HepG2 (cell line): ENCODE measurements around the gene RNASE1. TPM values are rescaled to one million over a fixed set of nuclear protein-coding genes. Genes with fewer than 3 reads are reported as not detected.

Experiments
- ATAC-seq: fragments of 200-7000 bp; cut with Tn5 transposase; 3 replicates; pipeline ENCODE4 v1.9.1; 2020; ENCODE audit warnings: mild to moderate bottlenecking, moderate library complexity
- BruUV-seq: library from RNA; stranded (reverse); fragments of 400-500 nt; replicated peaks from 2 replicates; lab custom pipeline; 2021; lab: Mats Ljungman, UMichigan
- CTCF ChIA-PET: fragments of 300-600 bp; formaldehyde crosslinking; extraction: SDS; loops from one replicate; lab custom pipeline; 2021; ENCODE audit warnings: low total read pairs, inconsistent platforms, low intra/inter-chr PET ratio; lab: Yijun Ruan, JAX
- POLR2A ChIA-PET: fragments of 350-600 bp; sonication (Branson Sonifier 250); formaldehyde crosslinking; loops from one replicate; lab custom pipeline; 2020; ENCODE audit warnings: antibody characterized with exemption, inconsistent platforms; lab: Yijun Ruan, JAX
- DNase-seq: peaks from one replicate; pipeline ENCODE4 v3.0.0-alpha.2; 2015; ENCODE audit warnings: low spot score
- FAIRE-seq: peaks from 3 replicates; lab custom pipeline; 2011; peaks lifted over from hg19 to GRCh38; lab: Jason Lieb, UNC
- H2AFZ ChIP-seq: one replicate; pipeline ENCODE4 v1.6.1; 2011; ENCODE audit warnings: low read length, inconsistent platforms
- H3K27ac ChIP-seq: fragments of 300-600 bp; 3 replicates; pipeline ENCODE4 v1.8.0; 2011; ENCODE audit warnings: mixed run types, mild to moderate bottlenecking, mixed read lengths, low read length, inconsistent platforms; ENCODE audit not compliant: insufficient read depth; ENCODE audit errors: extremely low read length
- H3K27me3 ChIP-seq, 2 experiments: fragments of 200-600 bp in 1 of 2; 2 replicates in 1 of 2; 3 replicates in 1 of 2; pipeline versions ENCODE4 v1.6.0 to v1.8.0; 2011; ENCODE audit warnings: low read length in 2 of 2, mild to moderate bottlenecking in 2 of 2, moderate library complexity in 2 of 2, inconsistent platforms in 1 of 2; ENCODE audit not compliant: insufficient read depth in 2 of 2, control insufficient read depth in 1 of 2
- H3K36me3 ChIP-seq, 2 experiments: fragments of 200-600 bp in 1 of 2; replicated peaks in 1 of 2; 2 replicates in 1 of 2; 3 replicates in 1 of 2; pipeline versions ENCODE4 v1.5.1 to v1.8.0; 2011; ENCODE audit warnings: low read length in 2 of 2, inconsistent platforms in 1 of 2; ENCODE audit not compliant: insufficient read depth in 2 of 2, control insufficient read depth in 1 of 2
- H3K4me1 ChIP-seq: 2 replicates; pipeline ENCODE4 v1.5.1; 2012; ENCODE audit warnings: low read length, inconsistent platforms; ENCODE audit not compliant: insufficient read depth
- H3K4me2 ChIP-seq: 2 replicates; pipeline ENCODE4 v1.6.0; 2011; ENCODE audit warnings: low read depth, low read length, inconsistent platforms
- H3K4me3 ChIP-seq, 3 experiments: fragments of 200-600 bp in 1 of 3; sonication (generic), shearing (Covaris generic) in 1 of 3; replicated peaks in 1 of 3; 2 replicates each; pipeline ENCODE4 v1.5.1; 2011 to 2016; ENCODE audit warnings: low read length in 3 of 3, inconsistent platforms in 2 of 3, low read depth in 2 of 3, mild to moderate bottlenecking in 2 of 3, control low read depth in 1 of 3, mixed read lengths in 1 of 3; ENCODE audit not compliant: insufficient read depth in 1 of 3
- H3K79me2 ChIP-seq: one replicate; pipeline ENCODE4 v1.6.1; 2011; ENCODE audit warnings: low read length, inconsistent platforms; ENCODE audit not compliant: insufficient read depth
- H3K9ac ChIP-seq: 2 replicates; pipeline ENCODE4 v1.6.0; 2011; ENCODE audit warnings: mild to moderate bottlenecking, low read depth, low read length, inconsistent platforms; ENCODE audit not compliant: insufficient read depth
- H3K9me3 ChIP-seq: 2 replicates; pipeline ENCODE4 v1.5.1; 2012; ENCODE audit warnings: mild to moderate bottlenecking, low read length
- H4K20me1 ChIP-seq: 2 replicates; pipeline ENCODE4 v1.6.0; 2011; ENCODE audit warnings: inconsistent platforms, mild to moderate bottlenecking, low read length, moderate library complexity; ENCODE audit not compliant: insufficient read depth
- CHD4 ChIP-seq: fragments of 200-600 bp; sonication (generic); IDR thresholded peaks from 2 replicates; pipeline ENCODE4 v1.7.0; 2017; ENCODE audit warnings: mild to moderate bottlenecking, low read length, borderline replicate concordance
- DMAP1 ChIP-seq: IDR thresholded peaks from 2 replicates; pipeline ENCODE4 v1.6.1; 2016
- ETV5 ChIP-seq: IDR thresholded peaks from 2 replicates; pipeline ENCODE4 v1.6.1; 2018; ENCODE audit warnings: missing biosample characterization, missing genetic modification reagents, inconsistent platforms, borderline replicate concordance
- HHEX ChIP-seq: IDR thresholded peaks from 2 replicates; pipeline ENCODE4 v1.6.1; 2016; ENCODE audit warnings: control low read depth
- HNF4A ChIP-seq: sonication (generic); formaldehyde crosslinking; IDR thresholded peaks from 2 replicates; pipeline ENCODE4 v1.4.0; 2020; ENCODE audit warnings: missing genetic modification reagents
- HOMEZ ChIP-seq: IDR thresholded peaks from 2 replicates; pipeline ENCODE4 v1.6.1; 2016; ENCODE audit warnings: low read depth
- MEF2D ChIP-seq: sonication (generic); formaldehyde crosslinking; IDR thresholded peaks from 2 replicates; pipeline ENCODE4 v1.5.1; 2020; ENCODE audit warnings: mild to moderate bottlenecking, missing genetic modification reagents
- MXD1 ChIP-seq: sonication (generic); formaldehyde crosslinking; IDR thresholded peaks from 2 replicates; pipeline ENCODE4 v1.4.0; 2020; ENCODE audit warnings: mild to moderate bottlenecking, missing genetic modification reagents
- MYPOP ChIP-seq: sonication (generic); formaldehyde crosslinking; IDR thresholded peaks from 2 replicates; pipeline ENCODE4 v1.8.1; 2023; ENCODE audit warnings: mild to moderate bottlenecking, moderate library complexity, missing genetic modification reagents
- PHF20 ChIP-seq: sonication (generic); formaldehyde crosslinking; IDR thresholded peaks from 2 replicates; pipeline ENCODE4 v1.5.0; 2020; ENCODE audit warnings: mild to moderate bottlenecking, missing genetic modification reagents
- ZNF142 ChIP-seq: sonication (generic); formaldehyde crosslinking; IDR thresholded peaks from 2 replicates; pipeline ENCODE4 v1.4.0; 2020; ENCODE audit warnings: missing genetic modification reagents
- ZNF703 ChIP-seq: sonication (generic); formaldehyde crosslinking; IDR thresholded peaks from 2 replicates; pipeline ENCODE4 v1.5.1; 2020; ENCODE audit warnings: missing genetic modification reagents, mild to moderate bottlenecking, moderate library complexity, borderline replicate concordance
- ZNF768 ChIP-seq: sonication (generic); formaldehyde crosslinking; IDR thresholded peaks from 2 replicates; pipeline ENCODE4 v1.4.0; 2020; ENCODE audit warnings: missing genetic modification reagents
- ZNF891 ChIP-seq: sonication (generic); formaldehyde crosslinking; IDR thresholded peaks from 2 replicates; pipeline ENCODE4 v1.5.0; 2020; ENCODE audit warnings: mild to moderate bottlenecking, missing genetic modification reagents
- WGBS: methylation state at CpG from one replicate; pipeline ENCODE4 v1.1.6; 2017; ENCODE audit warnings: low lambda C conversion rate; 5-methylcytosine and 5-hydroxymethylcytosine counted together
- in situ Hi-C: cut with HindIII; loops from 2 replicates; pipeline ENCODE4 v1.10.0; 2017; ENCODE audit warnings: low pct_unique_long_range_greater_than_20kb; ENCODE audit not compliant: extremely low pct_ligation_motif_present
- intact Hi-C: fragments of 100-400 bp; cut with micrococcal nuclease; formaldehyde crosslinking; loops from one replicate; pipeline ENCODE4 v1.10.0; 2022; ENCODE audit not compliant: unreplicated experiment
- polyA plus RNA-seq, 8 experiments: library from polyadenylated mRNA; depleted of rRNA in 3 of 8; stranded (reverse) in 7 of 8; unstranded in 1 of 8; fragments of >200 nt; fragmentation: Illumina TruSeq in 4 of 8; extraction: Trizol in 4 of 8; gene quantifications; 2 replicates each; pipeline versions ENCODE4 v1.2.1 to v1.2.3, GENCODE V29; 2011 to 2016; ENCODE audit warnings: low read depth in 4 of 8, missing spikeins in 1 of 8, mixed read lengths in 1 of 8; ENCODE audit not compliant: insufficient read depth in 1 of 8
- total RNA-seq, 5 experiments: library from RNA; depleted of rRNA; stranded (reverse); fragments of >200 nt; fragmentation: Illumina TruSeq; extraction: Trizol; gene quantifications; 2 replicates each; pipeline ENCODE4 v1.2.3, GENCODE V29; 2016; ENCODE audit warnings: low read depth in 1 of 5

Gene RNASE1
- total and polyA plus RNA-seq, 2 of the 13 experiments (the other 11 are each of a cell fraction or from before 2014, with no cell fraction given), result not detected

DNA sequence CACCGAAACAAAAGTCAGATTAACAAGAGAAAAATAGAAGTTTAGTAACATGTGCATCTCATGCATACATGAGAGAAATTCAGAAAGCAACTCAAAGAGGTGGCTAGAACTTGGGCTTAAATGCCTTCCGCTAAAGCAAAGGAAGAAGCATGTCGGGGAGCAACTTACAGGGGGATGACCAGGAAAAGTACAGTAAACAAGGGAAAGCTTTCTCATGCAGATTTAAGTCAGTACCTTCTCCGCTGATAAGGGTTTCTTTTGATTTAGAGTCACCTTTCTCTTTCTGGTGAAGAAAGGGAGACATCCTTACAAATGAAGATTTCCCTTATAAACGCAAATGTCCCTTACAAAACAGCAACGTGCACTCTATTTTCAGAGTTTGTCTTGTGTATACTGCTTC, 27.6 kb downstream of the RNASE1 start (continued):
- TF ChIP-seq ZNF142 (CRISPR knock-in tag) (no peak), DMAP1 (no peak), ZNF768 (CRISPR knock-in tag) (no peak), ZNF703 (CRISPR knock-in tag) (no peak)
- TF ChIP-seq, all 625 proteins: peak for 0

DNA sequence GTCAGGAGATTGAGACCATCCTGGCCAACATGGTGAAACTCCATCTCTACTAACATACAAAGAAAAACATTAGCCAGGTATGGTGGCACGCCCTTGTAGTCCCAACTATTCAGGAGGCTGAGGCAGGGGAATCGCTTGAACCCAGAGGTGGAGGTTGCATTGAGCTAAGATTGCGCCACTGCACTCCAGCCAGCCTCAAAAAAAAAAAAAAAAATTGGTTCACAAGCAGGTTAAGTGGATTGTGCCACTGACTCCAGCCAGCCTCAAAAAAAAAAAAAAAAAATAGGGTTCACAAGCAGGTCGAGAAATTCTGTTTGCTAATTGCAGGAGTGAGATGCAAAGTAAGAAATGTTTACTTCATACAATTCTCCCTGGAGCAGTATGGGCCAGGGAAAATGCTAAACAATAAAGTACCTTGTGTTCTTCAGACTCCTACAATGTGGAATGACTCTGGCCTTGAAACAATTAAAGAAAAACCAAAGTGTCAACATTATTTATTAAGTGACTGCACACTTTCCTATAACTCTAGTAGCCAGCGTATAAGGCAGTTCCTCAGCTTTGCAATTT, 28.3 kb downstream of the RNASE1 start:
- in situ Hi-C loops (no loop called here), intact Hi-C loops (no loop called here)
- ChIA-PET POLR2A (no interaction called here), CTCF (no interaction called here)
- no peak for TF ChIP-seq ZNF891
- no peak for TF ChIP-seq PHF20 (CRISPR knock-in tag)
- no peak for TF ChIP-seq MXD1 (CRISPR knock-in tag)
- no peak for TF ChIP-seq HOMEZ (CRISPR knock-in tag)
- no peak for TF ChIP-seq HHEX (CRISPR knock-in tag)
- TF ChIP-seq HNF4A (CRISPR knock-in tag), result no peak
- no peak for TF ChIP-seq ETV5
- no peak for TF ChIP-seq CHD4
- no peak for TF ChIP-seq MEF2D
- no peak for TF ChIP-seq MYPOP (CRISPR knock-in tag)
- H2AFZ ChIP-seq, result no peak overlapping the region
- H3K9ac ChIP-seq, result no peak overlapping the region
- H3K4me2 ChIP-seq, result no peak overlapping the region
- FAIRE-seq (no peak), DNase-seq (no peak), ATAC-seq (no peak)
- H3K4me3 ChIP-seq, result no peak overlapping the region
- no peaks in the 10 kb centered on the region for H3K79me2 ChIP-seq
- no peaks in the 10 kb centered on the region for H4K20me1 ChIP-seq
- 27% methylated on average over 5 of the region's 5 CpGs for WGBS
- no peak overlapping the region for H3K27ac ChIP-seq
- no peaks in the 10 kb centered on the region for H3K36me3 ChIP-seq
- H3K4me1 ChIP-seq, result no peaks in the 10 kb centered on the region
- H3K9me3 ChIP-seq, result no peaks in the 10 kb centered on the region
- no peaks in the 10 kb centered on the region for H3K27me3 ChIP-seq
- BruUV-seq, result no TSS peak
